Esophagus muscularis mucosa (tissue), 4 donors: ENCODE results near the gene CBR3. TPM values are rescaled to one million over a fixed set of nuclear protein-coding genes. Genes with fewer than 3 reads are reported as not detected.

Source experiments
- DNase-seq: peaks from one replicate; pipeline ENCODE4 v3.0.0-alpha.2; 2017; ENCODE audit errors: extremely low spot score
- H3K27ac ChIP-seq, 4 donors: fragments of 200-600 bp; sonication (generic); replicated peaks in 1 of 4; 1 replicate in 3 of 4; 2 replicates in 1 of 4; pipeline ENCODE4 v1.5.1; 2016 to 2019; ENCODE audit warnings: mild to moderate bottlenecking in 1 of 4
- H3K27me3 ChIP-seq, 4 donors: fragments of 200-600 bp; sonication (generic); one replicate each; pipeline versions ENCODE4 v1.5.1 to v1.6.0; 2016 to 2019
- H3K36me3 ChIP-seq, 4 donors: fragments of 200-600 bp; sonication (generic); one replicate each; pipeline ENCODE4 v1.5.1; 2016 to 2019
- H3K4me1 ChIP-seq, 4 donors: fragments of 200-600 bp; sonication (generic); one replicate each; pipeline ENCODE4 v1.5.1; 2016 to 2019
- H3K4me3 ChIP-seq, 4 donors: fragments of 200-600 bp; sonication (generic); 1 replicate in 2 of 4; 2 replicates in 2 of 4; pipeline ENCODE4 v1.5.1; 2016 to 2019; ENCODE audit warnings: mild to moderate bottlenecking in 4 of 4, moderate library complexity in 1 of 4
- H3K9me3 ChIP-seq, 4 donors: fragments of 200-600 bp; sonication (generic); 1 replicate in 3 of 4; 2 replicates in 1 of 4; pipeline ENCODE4 v1.5.1; 2016 to 2019
- CTCF ChIP-seq, 3 experiments: fragments of 200-600 bp in 2 of 3; fragments of 450-650 bp in 1 of 3; sonication (generic) in 2 of 3; IDR thresholded peaks; one replicate each; pipeline ENCODE4 v1.5.1; 2017 to 2019; ENCODE audit warnings: antibody characterized with exemption in 3 of 3, mild to moderate bottlenecking in 2 of 3, moderate library complexity in 1 of 3
- EP300 ChIP-seq: sonication (generic); formaldehyde crosslinking; IDR thresholded peaks from one replicate; pipeline ENCODE4 v1.6.1; 2017; ENCODE audit warnings: antibody characterized with exemption
- POLR2A ChIP-seq: fragments of 450-650 bp; IDR thresholded peaks from one replicate; pipeline ENCODE4 v1.6.1; 2017; ENCODE audit warnings: antibody characterized with exemption, moderate library complexity, mild to moderate bottlenecking, low read depth
- POLR2AphosphoS5 ChIP-seq, 2 donors: sonication (generic); formaldehyde crosslinking; IDR thresholded peaks; one replicate each; pipeline ENCODE4 v1.6.1; 2017; ENCODE audit warnings: antibody characterized with exemption in 2 of 2
- WGBS: methylation state at CpG from one replicate; pipeline ENCODE4 v1.1.5; 2018; 5-methylcytosine and 5-hydroxymethylcytosine counted together
- intact Hi-C: fragments of 100-400 bp; cut with DNase I; formaldehyde crosslinking; loops from one replicate; pipeline ENCODE4 v1.15.1; 2023
- total RNA-seq, 4 donors: library from RNA; depleted of rRNA; stranded (reverse); fragments of >200 nt; gene quantifications; one replicate each; pipeline versions ENCODE4 v1.1.0 to v1.2.1, GENCODE V29; 2016

The CBR3 gene
- total RNA-seq, 4 donors from 2014 or later = 11.4 to 18.5 (median 14.0) TPM

DNA sequence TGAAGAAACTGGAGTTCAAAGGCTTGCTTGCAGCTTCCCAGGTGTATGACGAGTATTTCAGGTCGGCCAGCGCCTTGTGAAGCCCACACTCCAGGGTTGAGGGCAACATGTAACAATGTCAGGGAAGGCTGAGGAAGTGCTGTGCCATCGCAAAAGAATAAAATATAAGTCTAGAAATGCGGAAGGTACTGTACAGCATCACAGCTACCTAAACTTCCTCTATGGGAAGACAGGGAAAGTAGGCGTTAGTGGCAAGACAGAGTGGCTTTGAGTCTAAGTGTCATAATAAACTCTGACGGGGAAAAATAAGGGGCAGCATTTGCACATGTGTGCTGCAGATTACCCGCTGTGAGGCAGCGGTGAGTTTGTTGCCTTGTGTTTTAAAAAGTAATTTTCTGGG is 50.6 kb downstream of the CBR3 start:
- no peak overlapping the region for H3K27ac ChIP-seq
- WGBS = 96% methylated on average over 9 of the region's 9 CpGs
- no peaks in the 10 kb centered on the region for H3K9me3 ChIP-seq
- no peak for DNase-seq
- no peak overlapping the region for H3K4me3 ChIP-seq
- peaks cover 0 to 3% (median 1%) of the 10 kb centered on the region in 4 donors for H3K36me3 ChIP-seq
- no peaks in the 10 kb centered on the region for H3K27me3 ChIP-seq
- intact Hi-C loops = no loop called here
- TF ChIP-seq CTCF (IDR thresholded peaks at IDR 0.05) (no peak), POLR2A (no peak), EP300 (no peak), POLR2AphosphoS5 (IDR thresholded peaks at IDR 0.05) (no peak)
- H3K4me1 ChIP-seq = peaks cover 6 to 13% (median 11%) of the 10 kb centered on the region in 4 donors

DNA sequence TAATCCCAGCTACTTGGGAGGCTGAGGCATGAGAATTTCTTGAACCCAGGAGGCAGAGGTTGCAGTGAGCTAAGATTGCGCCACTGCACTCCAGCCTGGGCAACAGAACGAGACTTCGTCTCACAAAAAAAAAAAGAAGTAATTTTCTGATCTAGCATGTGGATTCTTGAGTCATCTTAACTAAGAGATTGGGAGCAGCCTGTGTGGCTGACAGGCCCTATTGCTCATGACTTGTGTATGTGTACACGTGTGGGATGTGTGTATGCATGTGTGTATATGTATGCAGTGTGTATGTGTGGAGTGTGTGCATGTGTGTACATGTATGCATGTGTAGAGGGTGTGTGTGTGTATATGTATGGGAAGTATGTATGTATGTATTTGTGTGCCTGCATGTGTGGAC is 51.2 kb downstream of the CBR3 start:
- Histone ChIP-seq H3K4me3 (no peak overlapping the region), H3K9me3 (no peaks in the 10 kb centered on the region), H3K27ac (no peak overlapping the region), H3K27me3 (no peaks in the 10 kb centered on the region), H3K36me3 (peaks cover 0 to 3% (median 1%) of the 10 kb centered on the region in 4 donors), H3K4me1 (peaks cover 6 to 13% (median 11%) of the 10 kb centered on the region in 4 donors)
- intact Hi-C loops = no loop called here
- WGBS = 90% methylated on average over 4 of the region's 4 CpGs
- TF ChIP-seq CTCF (IDR thresholded peaks at IDR 0.05) = no peak
- no peak for TF ChIP-seq EP300
- no peak for TF ChIP-seq POLR2AphosphoS5 (IDR thresholded peaks at IDR 0.05)
- TF ChIP-seq POLR2A = no peak
- DNase-seq = no peak

- H3K36me3 ChIP-seq = peaks cover 0 to 3% (median 1%) of the 10 kb centered on the region in 4 donors
- H3K4me1 ChIP-seq = peaks cover 6 to 13% (median 11%) of the 10 kb centered on the region in 4 donors
- TF ChIP-seq EP300 (no peak), POLR2A (no peak), POLR2AphosphoS5 (IDR thresholded peaks at IDR 0.05) (no peak), CTCF (IDR thresholded peaks at IDR 0.05) (no peak)
- no peak overlapping the region for H3K4me3 ChIP-seq
- 81% methylated on average over 15 of the region's 18 CpGs for WGBS
- H3K9me3 ChIP-seq = no peaks in the 10 kb centered on the region
- H3K27me3 ChIP-seq = no peaks in the 10 kb centered on the region
- intact Hi-C loops = no loop called here
- no peak overlapping the region for H3K27ac ChIP-seq
- no peak for DNase-seq
Measured at GRCh38 chr21:36186506-36187399, 51.9 kb downstream of the CBR3 start.

GRCh38 chr21:36188081-36188681 is 53.3 kb downstream of the CBR3 start:
- peaks cover 6 to 13% (median 11%) of the 10 kb centered on the region in 4 donors for H3K4me1 ChIP-seq
- no peak overlapping the region for H3K27ac ChIP-seq
- intact Hi-C loops = no loop called here
- 65% methylated on average over 8 of the region's 8 CpGs for WGBS
- no peak overlapping the region for H3K4me3 ChIP-seq
- H3K27me3 ChIP-seq = no peaks in the 10 kb centered on the region
- no peaks in the 10 kb centered on the region for H3K9me3 ChIP-seq
- H3K36me3 ChIP-seq = peaks cover 0 to 3% (median 1%) of the 10 kb centered on the region in 4 donors
- TF ChIP-seq CTCF (IDR thresholded peaks at IDR 0.05) (no peak), EP300 (no peak), POLR2AphosphoS5 (IDR thresholded peaks at IDR 0.05) (no peak), POLR2A (no peak)
- DNase-seq = no peak
